Hindlimb muscle (tissue), 1 donor: ENCODE results near the gene BTNL9. TPM values are rescaled to one million over a fixed set of nuclear protein-coding genes. Genes with fewer than 3 reads are reported as not detected.
"Not testable (repeated sequence)": the region's sequence is repeated elsewhere in the genome, so short reads cannot be mapped to it uniquely, and the experiment has no call there.

Experiments used
- DNase-seq: peaks from one replicate; pipeline ENCODE4 v3.0.0-alpha.2; 2013
- polyA plus RNA-seq: library from polyadenylated mRNA; unstranded; fragments of 120-200 nt; gene quantifications from one replicate; pipeline ENCODE4 v1.2.1, GENCODE V29; 2013; ENCODE audit not compliant: insufficient read length

The BTNL9 gene
- polyA plus RNA-seq: 29.1 TPM

GRCh38 chr5:181039931-181040630, at the start of gene BTNL9:
Gene BTNL9, plus strand, starts transcription at chr5:181040266. Its CDS starts 5,224 bp downstream, at chr5:181045490.
- DNase-seq: no peak

GRCh38 chr5:180990882-180991242, 49.2 kb upstream of the BTNL9 start:
- DNase-seq: no peak

- no peak for DNase-seq
Observed at GRCh38 chr5:181001947-181002346, 38.1 kb upstream of the BTNL9 start.

GRCh38 chr5:181005791-181006190, 34.3 kb upstream of the BTNL9 start:
- no peak for DNase-seq

GRCh38 chr5:181008136-181008535, 31.9 kb upstream of the BTNL9 start:
- DNase-seq: no peak

GRCh38 chr5:181010018-181010417, 30.0 kb upstream of the BTNL9 start:
- DNase-seq: not testable (repeated sequence)

- not testable (repeated sequence) for DNase-seq
Observed at GRCh38 chr5:181014654-181015053, 25.4 kb upstream of the BTNL9 start.

- DNase-seq: not testable (repeated sequence)
Observed at GRCh38 chr5:181017448-181017847, 22.6 kb upstream of the BTNL9 start.

- DNase-seq: no peak
Observed at GRCh38 chr5:181020688-181021087, 19.4 kb upstream of the BTNL9 start.

- DNase-seq: no peak
Observed at GRCh38 chr5:181024245-181025064, 15.6 kb upstream of the BTNL9 start.

- no peak for DNase-seq
Observed at GRCh38 chr5:181027452-181028031, 12.5 kb upstream of the BTNL9 start.

GRCh38 chr5:181028032-181028819, 11.8 kb upstream of the BTNL9 start:
- DNase-seq: no peak

GRCh38 chr5:181031716-181032115, 8.3 kb upstream of the BTNL9 start:
- no peak for DNase-seq

GRCh38 chr5:181035991-181036815, 3.9 kb upstream of the BTNL9 start:
- no peak for DNase-seq

- DNase-seq: no peak
Observed at GRCh38 chr5:181036816-181037364, 3.2 kb upstream of the BTNL9 start.

GRCh38 chr5:181037365-181037861, 2.7 kb upstream of the BTNL9 start:
- no peak for DNase-seq

- DNase-seq: no peak
Observed at GRCh38 chr5:181039471-181039870, 595 bp upstream of the BTNL9 start.

GRCh38 chr5:181040631-181040945, 522 bp downstream of the BTNL9 start:
- no peak for DNase-seq

GRCh38 chr5:181041043-181041442, 977 bp downstream of the BTNL9 start:
- DNase-seq: no peak

GRCh38 chr5:181042036-181042713, 2.1 kb downstream of the BTNL9 start:
- no peak for DNase-seq

GRCh38 chr5:181042722-181043121, 2.7 kb downstream of the BTNL9 start:
- DNase-seq: no peak
